Activated effector memory CD4-positive, alpha-beta T cell treated with Interleukin-2 at 50 U/mL for 16 hours (primary cell): ENCODE results near the gene CGNL1.

Experiments used
- DNase-seq: peaks from one replicate; pipeline ENCODE4 v3.0.0-alpha.2; 2020

Gene CGNL1

DNA sequence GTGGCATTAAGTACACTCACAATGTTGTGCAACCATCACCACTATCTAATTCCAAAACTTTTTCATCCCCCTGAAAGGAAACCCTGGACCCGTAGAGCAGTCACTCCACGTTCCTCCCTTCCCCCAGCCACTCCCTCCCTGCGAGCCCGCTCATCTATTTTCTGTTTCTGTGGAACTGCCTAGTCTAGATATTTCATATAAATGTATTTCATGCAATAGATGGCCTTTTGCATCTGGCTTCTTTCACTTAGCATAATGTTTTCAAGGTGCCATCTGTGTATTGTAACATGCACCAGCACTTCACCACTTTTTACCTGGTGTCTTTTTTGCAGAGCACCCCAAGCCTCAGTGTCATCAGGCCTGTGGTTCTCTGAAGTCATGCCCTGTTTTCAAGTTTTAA, 10.7 kb downstream of the CGNL1 start:
- DNase-seq: no peak

DNA sequence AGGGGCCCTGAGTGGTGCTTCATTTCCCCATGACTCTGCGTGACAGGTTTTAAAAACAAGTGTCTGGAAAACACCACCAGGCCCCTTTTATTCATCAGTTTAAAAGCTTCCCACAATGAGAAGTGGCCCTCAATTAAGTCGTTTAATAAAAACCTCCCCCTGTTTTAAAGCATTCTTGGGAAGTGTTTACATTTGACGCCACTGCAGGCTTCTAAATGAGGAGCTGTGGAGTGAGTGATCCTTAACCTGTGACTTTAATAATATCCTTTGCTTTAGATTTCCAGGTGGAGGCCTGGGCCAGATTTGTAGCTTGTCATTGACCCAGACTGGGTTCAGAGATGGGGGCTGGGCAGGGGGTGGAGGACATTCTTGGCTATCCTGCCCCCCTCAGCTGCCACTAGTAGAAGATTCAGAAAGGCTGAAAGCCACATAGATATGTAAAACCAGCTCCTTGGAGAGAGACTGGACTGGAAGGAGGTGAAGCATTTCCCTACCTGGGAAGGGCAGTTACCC, 11.3 kb downstream of the CGNL1 start:
- DNase-seq: no peak

DNA sequence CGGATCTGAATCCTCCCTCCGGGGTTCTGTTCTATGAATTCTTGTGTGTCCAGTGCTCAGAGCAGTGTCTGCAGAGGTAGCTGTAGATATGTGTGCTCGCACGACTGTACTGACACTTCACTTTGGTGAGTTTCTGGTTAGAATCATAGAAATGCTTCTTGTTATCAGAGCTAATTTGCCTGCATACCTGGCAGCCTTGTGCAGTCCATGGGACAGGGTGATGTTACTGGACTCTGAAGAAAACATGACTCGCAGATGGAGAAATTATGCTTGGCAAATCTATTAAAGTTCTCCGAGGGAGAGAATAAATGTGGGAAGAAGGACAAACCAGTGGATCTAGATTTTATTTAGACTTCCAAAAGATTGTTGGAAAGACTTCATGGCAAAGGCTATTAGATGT, 12.2 kb downstream of the CGNL1 start:
- no peak for DNase-seq

DNA sequence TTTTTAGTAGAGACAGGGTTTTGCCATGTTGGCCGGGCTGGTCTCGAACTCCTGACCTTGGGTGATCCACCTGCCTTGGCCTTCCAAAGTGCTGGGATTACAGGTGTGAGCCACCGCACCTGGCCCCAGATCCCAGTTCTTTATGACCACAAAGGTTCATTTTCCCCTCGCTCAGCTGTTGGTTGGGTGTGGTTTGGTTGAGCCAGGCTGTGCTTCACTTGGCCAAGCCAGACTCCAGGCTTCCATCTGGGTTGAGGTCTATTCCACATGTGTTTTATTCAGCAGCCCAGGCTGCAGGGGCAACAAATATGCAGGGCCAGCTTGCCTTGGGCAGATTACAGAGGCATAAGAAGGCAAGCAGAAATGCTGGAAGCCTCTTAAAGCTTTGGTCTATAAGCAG, 13.7 kb downstream of the CGNL1 start:
- DNase-seq: no peak

DNA sequence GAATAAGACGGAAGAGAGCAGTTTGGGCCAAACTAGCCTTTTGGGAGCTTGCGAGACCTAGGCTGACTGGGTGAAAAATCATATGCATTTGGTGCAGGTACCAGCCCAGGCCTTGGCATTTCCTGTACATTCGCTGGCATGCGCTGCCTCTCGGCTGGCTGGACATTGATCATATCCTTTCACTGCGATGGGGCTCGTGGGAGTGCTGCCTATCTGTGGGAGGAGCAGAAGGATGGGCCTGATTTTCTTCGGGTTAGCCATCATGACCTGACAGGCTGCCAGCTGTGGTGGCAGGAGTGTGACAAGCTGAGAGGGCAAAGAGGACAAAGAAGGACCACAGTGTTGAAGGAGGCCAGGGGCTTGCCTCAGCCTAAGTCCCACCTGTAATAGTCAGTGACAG, 14.3 kb downstream of the CGNL1 start:
- no peak for DNase-seq

DNA sequence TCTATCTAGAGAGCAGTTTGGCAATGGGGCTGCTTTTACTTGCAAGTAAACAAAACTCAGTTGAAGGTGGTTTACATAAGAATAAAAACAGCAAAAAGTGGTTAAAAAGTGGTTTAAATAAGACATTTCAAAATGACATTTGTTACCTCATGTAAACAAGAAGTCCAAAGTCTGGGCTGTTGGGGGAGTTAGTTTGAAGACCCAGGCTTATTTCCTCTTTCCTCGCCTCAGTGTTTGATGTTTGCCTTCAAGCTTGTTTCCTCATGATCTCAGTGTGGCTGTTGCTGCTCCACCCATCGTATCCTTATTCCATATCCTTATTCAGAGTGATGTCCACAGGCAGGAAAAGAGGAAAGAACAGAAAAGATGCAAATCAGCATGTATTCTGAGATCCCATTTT, 15.2 kb downstream of the CGNL1 start:
- no peak for DNase-seq

DNA sequence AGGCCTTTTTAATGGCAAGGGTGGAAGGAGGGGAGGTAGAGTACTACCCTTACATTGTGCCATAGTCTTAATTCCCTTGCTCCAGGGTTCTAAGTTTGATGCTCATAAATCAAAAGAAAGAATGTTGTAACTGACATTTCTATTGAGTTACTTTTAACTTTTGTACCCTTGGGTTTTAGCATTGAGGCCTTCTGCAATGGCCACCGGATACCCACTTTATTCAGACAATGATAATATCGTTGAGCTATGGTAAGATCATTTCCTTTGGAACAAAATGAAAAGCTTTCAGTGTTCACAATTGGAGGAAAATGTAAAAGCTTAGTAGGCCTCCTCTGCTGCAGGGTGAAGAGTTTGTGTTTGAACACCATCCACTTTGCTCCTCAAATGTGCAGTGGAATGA, 16.8 kb downstream of the CGNL1 start:
- no peak for DNase-seq

DNA sequence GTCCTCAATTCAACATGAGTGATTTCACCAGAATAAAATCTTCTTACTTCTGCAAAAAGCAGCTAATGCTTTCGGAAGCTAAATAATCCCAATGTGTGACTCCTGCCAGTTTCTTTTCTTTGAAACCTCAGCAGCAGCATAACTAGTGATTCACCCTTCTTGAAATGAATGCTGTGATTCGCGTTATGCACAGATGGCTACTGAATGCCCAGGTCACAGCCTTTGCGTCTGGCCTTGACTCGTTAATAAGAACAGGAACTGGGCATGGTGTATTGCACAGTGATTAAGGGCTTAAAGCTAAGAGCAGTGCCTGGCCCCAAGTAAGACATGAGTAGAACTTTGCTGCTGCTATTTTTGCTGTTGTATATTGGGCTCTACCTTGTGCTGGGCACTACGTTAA, 19.0 kb downstream of the CGNL1 start:
- no peak for DNase-seq

DNA sequence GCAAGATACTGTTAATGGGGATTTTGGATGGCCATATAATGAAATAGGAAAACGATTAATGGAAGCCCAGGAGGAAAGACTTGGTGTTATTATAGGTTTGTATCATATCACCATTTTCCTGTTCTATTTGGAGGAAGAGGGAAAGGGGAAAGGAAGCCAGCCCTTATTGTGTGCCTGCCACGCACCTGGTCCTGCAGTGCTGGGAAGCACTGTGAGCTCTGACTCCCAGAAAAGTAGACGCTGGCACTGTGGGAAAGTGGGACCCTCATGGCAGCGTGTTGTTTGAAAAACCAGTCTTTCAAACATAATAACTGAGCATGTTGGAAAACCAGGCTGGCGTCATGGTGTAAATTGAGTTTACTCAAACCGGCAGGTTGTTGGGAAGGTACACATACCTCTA, 22.0 kb downstream of the CGNL1 start:
- no peak for DNase-seq

DNA sequence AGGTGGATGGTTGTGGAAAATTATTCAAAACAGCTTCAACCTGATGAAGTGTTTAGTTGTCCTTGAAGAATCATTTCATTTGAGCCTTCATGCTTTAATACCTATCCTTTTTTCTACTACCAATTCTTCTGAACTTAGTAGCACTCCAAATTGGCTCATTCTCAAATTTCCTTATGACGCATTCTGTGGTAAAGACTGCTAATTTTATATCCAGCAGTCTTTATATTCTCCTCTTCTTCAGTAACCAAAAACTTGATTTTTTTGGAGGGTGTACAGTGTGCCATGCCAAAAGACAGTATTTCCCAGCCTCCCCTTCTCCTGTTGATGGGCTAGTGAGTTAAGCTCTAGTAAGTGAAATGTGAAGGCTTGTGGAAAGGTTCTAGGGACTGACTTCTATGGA, 25.2 kb downstream of the CGNL1 start:
- DNase-seq: no peak

DNA sequence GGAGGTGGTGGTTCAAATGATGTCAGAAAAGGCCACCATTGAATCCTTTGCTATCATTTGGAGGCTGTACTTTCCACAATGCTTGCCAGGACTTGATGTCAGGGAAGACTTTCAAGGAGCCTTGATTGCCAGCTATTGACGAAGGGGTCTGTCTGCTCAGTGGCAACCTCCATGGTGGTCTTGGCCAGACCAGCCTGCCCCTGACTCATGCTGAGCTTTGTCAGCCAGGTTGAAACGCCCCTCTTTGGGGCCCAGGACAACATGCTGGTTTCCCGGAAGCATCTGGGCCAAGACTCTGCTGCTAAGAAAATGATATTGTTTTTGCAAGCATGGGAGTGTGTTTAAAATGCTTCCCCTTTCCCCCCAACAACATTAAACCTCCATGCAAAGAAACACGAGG, 26.7 kb downstream of the CGNL1 start:
- no peak for DNase-seq

DNA sequence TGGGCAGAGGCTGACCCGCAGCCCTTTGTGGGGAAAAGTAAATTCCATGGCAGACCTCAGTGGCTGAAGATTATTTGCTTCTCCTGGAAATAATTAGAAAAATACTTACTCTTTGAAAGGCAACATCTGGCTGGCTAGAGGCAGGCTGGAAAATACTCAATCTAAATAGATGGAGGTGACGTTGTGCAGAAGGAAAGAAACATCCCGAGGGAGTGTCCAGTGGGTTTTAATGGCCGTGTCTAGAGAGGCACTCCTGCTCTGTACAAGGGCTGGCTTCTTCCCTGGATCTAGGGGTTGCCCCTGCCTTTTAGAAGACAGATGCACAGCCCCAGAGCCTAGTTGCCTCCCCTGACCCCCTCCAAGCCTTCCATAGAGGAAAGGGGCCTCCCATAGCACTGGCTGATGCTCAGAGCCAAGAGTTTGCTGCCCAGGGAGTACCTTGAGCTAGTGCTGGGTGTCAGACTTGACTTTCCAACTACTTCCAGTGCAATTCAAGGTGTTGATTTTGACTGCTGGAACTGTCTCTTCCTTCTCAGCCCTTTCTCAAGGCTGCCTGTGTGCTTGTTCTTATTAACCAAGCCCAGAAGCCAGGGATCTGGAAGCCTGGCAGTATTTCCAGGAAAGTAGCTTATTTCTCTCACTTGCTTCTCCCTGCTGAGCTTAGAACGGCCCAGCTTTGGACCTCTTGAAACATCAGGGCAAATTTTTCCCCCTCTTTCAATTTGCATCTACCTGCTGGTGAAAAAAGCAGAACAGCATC, 27.4 kb downstream of the CGNL1 start:
- DNase-seq: no peak

DNA sequence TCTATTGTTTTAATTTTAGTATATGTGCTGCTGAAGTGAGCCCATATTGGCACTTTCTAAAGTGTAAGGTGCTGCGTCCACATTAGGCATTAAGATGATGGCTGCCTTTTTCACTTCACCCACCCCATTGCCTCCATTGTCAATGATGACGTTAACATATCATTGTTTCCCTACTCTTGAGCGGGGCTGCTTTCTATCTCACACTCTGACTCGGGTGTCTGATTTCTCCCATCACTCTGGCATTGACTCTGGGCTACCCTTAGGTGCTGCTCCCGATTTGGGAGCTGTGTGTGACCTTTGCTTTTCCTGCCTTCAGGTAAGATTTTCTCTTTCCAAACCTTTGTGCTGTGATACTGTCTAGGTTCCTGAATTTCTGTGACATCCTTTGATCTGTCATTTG, 28.8 kb downstream of the CGNL1 start:
- no peak for DNase-seq

DNA sequence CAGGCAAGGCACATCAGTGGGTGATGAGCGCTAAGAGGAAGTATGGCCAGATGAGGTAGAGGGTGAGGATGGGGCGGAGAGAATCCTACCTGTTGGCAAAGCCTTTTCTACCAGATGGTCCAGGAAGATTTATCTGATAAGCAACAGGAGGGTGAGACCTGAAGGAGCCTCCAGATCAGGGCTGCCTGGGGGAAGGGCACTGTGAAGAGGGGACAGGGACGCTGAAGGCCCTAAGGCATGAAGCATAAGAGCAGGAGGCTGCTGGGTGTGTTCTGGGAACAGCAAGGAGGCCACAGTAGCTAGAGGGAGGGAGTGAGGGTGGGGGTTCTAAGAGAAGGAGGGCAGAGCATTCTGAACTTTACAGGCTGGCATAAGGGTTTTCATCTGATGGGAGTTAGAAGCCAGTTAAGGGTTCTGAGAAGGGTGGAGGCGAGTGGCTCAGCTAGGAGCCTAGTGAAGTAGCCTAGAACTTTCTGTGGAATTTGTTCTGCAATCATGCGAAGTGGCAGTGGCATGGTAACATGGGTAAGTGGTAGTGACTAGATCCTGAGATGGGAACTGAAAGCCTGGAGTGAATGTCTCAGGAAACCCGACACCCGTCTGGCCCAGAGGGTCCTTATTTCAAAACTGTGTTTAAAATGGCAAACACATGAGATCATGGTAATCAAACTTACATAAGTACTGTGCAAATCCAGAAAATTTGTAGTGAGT, 29.9 kb downstream of the CGNL1 start:
- DNase-seq: no peak

DNA sequence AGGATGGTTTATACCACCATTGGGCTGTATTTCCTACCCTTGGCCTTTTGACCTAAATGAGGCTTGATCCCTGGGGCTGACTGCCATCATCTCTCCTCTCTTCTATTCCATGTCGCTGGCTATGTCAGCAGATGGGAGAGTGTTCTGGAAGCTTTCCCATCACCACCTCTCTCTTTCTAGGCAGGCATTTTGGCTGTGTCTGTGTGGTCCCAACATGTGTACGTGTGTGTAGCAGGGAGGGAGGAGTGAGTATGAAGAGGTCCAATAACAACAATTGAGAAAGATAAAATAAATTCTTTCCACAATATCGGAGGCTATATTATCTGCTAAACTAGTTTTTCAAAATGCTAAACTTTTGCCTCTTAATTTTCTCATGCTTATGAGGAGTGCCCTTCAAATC, 34.1 kb downstream of the CGNL1 start:
- no peak for DNase-seq

DNA sequence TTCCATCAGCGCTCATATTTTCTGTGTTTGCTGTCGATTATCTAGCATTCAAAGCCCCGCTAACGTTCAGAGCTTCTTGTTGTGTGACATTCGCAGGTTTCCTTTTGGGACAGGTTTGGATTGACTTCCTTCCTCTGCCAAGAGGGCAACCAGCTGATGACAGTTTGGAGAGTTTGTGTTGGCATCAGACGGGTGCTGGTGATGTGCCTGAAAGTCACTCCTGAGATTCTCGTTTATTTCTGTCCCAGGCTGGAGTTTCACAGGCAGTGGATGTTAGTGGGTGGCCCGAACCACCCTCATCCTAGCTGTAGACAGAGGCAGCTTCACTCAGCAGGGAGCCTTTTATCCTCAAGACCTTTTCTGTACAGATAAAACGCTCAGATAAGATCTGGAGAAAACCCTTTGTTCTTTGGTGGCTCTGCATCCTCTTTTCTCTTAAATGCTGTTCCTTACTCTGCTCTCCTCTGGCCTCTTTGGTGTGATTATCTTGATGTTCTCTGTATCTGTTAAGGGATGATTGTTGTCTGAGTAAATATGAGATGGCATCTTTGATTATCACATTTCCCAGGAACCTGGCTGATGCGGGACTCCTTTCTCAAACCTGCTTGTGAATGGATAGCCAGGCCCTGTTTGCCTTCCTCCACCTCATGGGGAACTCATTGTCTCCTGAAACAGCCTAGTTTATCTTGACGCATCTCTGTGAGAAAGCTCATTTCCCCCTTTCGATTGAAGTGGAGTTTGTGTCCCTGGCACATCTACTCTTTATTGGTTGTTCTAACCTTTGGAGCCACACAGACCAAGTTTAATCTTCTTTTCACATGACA, 35.9 kb downstream of the CGNL1 start:
- DNase-seq: no peak

DNA sequence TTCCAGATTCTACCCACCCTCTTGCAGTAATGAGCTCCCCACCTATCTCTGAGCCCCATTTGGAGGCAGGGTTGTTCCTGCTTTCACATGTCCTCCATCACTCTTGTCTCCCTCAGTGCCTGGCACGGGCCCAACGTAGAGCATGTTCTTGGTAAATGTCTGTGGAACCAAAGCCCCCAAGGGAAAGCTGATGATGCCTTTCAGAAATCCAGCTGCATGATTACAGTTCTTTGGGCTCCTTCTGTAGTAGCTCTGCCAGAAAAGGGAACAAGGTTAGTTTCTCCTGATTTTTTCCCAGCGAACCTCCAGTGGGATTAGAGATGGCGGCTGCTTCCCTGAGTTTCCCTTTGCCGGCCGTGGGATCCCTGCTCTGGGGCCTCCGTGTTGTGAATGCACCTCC, 39.3 kb downstream of the CGNL1 start:
- no peak for DNase-seq

DNA sequence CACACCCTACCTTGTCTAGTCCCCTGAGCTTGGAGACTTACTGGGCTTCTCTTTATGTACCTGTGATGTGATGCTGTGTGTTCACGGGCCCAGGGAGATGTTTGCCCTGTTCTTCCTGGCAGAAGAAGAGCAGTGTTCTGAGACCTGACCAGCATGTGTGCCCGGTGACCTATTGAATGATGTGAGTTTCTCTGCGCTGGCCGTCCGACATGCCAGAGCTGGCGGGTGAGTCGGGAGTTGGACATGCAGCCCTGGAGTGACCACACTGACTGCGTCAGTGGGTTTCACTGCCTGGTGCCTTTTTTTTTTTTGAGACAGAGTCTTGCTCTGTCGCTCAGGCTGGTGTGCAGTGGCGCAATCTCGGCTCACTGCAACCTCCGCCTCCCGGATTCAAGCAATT, 42.3 kb downstream of the CGNL1 start:
- no peak for DNase-seq

DNA sequence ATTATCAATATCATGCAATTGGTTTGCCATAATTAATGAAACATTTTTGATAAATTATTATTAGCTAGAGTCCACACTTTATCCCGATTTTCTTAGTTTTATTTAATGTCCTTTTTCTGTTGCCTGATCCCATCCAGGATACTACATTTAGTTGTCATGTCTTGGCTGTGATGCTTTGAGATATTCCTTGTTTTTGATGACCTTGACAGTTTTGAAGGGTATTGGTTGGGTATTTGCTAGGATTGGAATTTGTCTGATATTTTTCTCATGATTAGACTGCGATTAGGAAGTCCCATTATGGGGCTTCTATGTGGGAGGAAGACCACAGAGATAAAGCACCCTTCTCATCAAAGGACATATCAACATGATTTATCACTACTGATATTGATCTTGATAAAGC, 43.0 kb downstream of the CGNL1 start:
- DNase-seq: no peak

DNA sequence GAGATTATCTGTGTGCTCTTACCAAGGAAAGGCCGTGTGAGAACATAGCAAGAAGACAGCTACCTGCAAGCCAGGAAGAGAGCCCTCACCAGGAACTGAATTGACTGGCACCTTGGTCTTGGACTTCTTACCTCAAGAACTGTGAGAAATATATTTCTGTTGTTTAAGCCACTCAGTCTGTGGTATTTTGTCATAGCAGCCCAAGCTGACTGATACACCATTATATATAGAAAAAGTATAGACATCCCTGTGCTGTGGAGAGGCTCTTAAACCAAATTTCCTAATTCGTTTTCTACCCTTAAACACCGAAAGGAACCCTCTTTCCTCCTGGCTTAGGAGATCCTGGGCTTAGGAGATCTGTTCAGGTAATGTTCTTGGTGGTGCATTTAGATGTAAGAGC, 44.8 kb downstream of the CGNL1 start:
- no peak for DNase-seq

DNA sequence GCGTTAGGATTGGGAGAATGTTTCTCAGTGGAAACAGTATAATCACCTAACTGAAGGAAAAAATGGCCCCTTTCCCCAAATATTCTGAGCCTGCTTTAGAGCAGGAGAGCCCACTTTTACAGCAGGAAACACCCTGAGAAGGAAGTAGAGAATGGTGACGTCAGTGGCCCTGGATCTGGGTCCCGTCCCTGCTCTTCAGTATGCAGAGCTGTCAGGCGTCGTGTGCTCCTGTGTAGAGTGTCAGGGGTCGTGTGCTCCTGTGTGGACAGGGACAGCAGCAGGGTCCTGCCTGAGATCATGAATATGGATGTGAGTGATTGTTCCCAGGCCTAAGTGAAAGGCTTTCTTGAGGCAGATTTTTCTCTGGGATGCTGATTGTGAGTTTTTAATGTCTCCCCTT, 45.2 kb downstream of the CGNL1 start:
- no peak for DNase-seq

DNA sequence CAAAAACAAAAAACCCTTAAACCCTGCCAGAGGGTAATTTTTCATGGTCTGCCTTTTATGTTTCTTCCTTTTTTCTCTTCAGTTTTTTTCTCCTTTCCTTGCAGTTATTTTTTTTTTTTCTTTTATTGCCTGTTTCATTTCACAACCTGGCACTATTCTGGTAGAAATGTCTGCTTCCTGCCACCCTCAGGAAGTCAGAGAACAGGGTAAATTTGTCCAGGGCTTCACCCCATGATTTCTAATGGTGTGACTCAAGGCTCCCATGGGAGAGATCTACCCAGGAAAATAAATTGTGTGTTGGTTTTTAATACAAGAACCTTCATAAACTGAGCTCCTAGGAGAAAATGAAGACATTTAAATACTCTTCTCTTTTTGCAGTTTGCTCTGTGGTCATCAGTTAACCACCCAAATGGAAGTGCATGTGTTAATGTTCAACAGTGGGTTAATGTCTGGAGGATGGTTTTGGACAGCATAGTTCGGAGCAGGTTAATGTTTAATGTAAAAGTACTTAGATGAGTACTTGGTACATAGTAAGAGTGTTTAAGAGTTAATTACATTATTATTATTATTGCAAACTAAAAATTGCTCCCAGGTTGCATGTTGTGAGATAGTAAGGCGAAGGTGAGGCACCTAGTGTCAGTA, 45.9 kb downstream of the CGNL1 start:
- DNase-seq: no peak

DNA sequence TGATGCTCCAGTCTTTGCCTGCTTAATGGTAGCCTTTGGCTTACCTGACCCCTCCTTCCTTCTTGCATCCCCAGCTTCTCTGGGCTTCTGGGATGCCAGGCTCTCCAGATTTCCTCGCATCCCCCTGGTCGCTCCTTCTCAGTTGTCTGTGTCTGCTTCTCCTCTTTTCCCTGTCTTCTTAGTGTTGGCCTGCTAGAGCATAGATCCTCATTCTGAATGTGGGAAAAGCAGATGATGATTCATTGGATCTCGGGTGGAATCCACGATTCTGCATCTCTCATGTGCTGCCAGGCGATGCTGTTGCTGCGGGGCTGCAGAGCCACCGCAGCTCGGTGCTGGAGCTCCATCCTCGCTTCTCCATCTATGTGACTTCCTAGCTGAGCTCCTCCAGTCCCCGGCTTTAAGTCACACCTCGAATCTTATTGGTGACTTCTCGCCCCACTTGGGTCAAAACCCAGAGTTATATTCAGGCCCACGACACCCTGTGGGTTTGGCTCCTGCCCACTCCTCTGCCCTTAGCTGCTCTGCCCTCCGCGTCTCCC, 47.4 kb downstream of the CGNL1 start:
- DNase-seq: no peak
